LNCaP clone FGC (cell line): ENCODE data around the gene ZNRD2.

Experiments
- DNase-seq: peaks from one replicate; pipeline ENCODE4 v3.0.0-alpha.2; 2011; ENCODE audit warnings: low read depth
- H3K4me3 ChIP-seq: 2 replicates; pipeline ENCODE4 v1.5.1; 2011; ENCODE audit warnings: mild to moderate bottlenecking, low read depth, low read length, control low read depth
- CTCF ChIP-seq: IDR thresholded peaks from 2 replicates; pipeline ENCODE4 v1.5.1; 2012; ENCODE audit warnings: mild to moderate bottlenecking; ENCODE audit not compliant: control insufficient read depth, insufficient read depth; ENCODE audit errors: extremely low read depth

ZNRD2 gene

GRCh38 chr11:65580756-65581155, 10.5 kb downstream of the ZNRD2 start:
- no peak for DNase-seq
- H3K4me3 ChIP-seq, result no peak overlapping the region
- TF ChIP-seq CTCF, result no peak

GRCh38 chr11:65581928-65582327, 11.7 kb downstream of the ZNRD2 start:
- no peak for TF ChIP-seq CTCF
- DNase-seq, result no peak
- no peak overlapping the region for H3K4me3 ChIP-seq

- DNase-seq, result no peak
- H3K4me3 ChIP-seq, result no peak overlapping the region
- TF ChIP-seq CTCF, result no peak
Observed at GRCh38 chr11:65583589-65583988, 13.3 kb downstream of the ZNRD2 start.

- H3K4me3 ChIP-seq, result no peak overlapping the region
- DNase-seq, result no peak
- no peak for TF ChIP-seq CTCF
Observed at GRCh38 chr11:65584106-65584505, 13.8 kb downstream of the ZNRD2 start.

GRCh38 chr11:65584723-65585171, 14.5 kb downstream of the ZNRD2 start:
- H3K4me3 ChIP-seq, result no peak overlapping the region
- no peak for TF ChIP-seq CTCF
- DNase-seq, result no peak

- no peak for TF ChIP-seq CTCF
- DNase-seq, result no peak
- no peak overlapping the region for H3K4me3 ChIP-seq
Observed at GRCh38 chr11:65585396-65586246, 15.3 kb downstream of the ZNRD2 start.

GRCh38 chr11:65586247-65586630, 16.0 kb downstream of the ZNRD2 start:
- TF ChIP-seq CTCF, result no peak
- no peak for DNase-seq
- H3K4me3 ChIP-seq, result no peak overlapping the region
